Measurements from ENCODE around the gene FAM3D. TPM values are rescaled to one million over a fixed set of nuclear protein-coding genes. Genes with fewer than 3 reads are reported as not detected.
A peak's percentile ranks its signal among the peaks of the same experiment; 100 is the strongest.

The FAM3D gene
- total RNA-seq, 4 donors from 2014 or later: 47.0 to 200 (median 135) TPM

GRCh38 chr3:58627941-58628340, 38.6 kb downstream of the FAM3D start:
- no peaks in the 10 kb centered on the region for H3K36me3 ChIP-seq
- no peak for TF ChIP-seq CTCF (IDR thresholded peaks at IDR 0.05)
- no peak for TF ChIP-seq POLR2A (IDR thresholded peaks at IDR 0.05)
- no peaks in the 10 kb centered on the region for H3K9me3 ChIP-seq
- H3K27ac ChIP-seq: peak overlapping the region; percentile 37 to 79 (median 59)
- H3K4me1 ChIP-seq: peaks cover 0 to 31% (median 9%) of the 10 kb centered on the region in 4 donors
- no peak for DNase-seq
- H3K4me3 ChIP-seq: no peak overlapping the region
- no peaks in the 10 kb centered on the region for H3K27me3 ChIP-seq

- DNase-seq: no peak
- peaks cover 0 to 31% (median 9%) of the 10 kb centered on the region in 4 donors for H3K4me1 ChIP-seq
- no peaks in the 10 kb centered on the region for H3K36me3 ChIP-seq
- H3K27ac ChIP-seq: peak overlapping the region; percentile 16 to 79 (median 27)
- no peak for TF ChIP-seq POLR2A (IDR thresholded peaks at IDR 0.05)
- TF ChIP-seq CTCF (IDR thresholded peaks at IDR 0.05): no peak
- no peak overlapping the region for H3K4me3 ChIP-seq
- no peaks in the 10 kb centered on the region for H3K9me3 ChIP-seq
- no peaks in the 10 kb centered on the region for H3K27me3 ChIP-seq
These were observed 39.0 kb downstream of the FAM3D start for GRCh38 chr3:58627570-58627885.

- Histone ChIP-seq H3K9me3 (no peaks in the 10 kb centered on the region), H3K4me1 (peaks cover 0 to 31% (median 9%) of the 10 kb centered on the region in 4 donors), H3K4me3 (no peak overlapping the region), H3K36me3 (no peaks in the 10 kb centered on the region), H3K27me3 (no peaks in the 10 kb centered on the region), H3K27ac (peak overlapping the region in 3 of 4 donors; percentile 16 to 37 (median 17))
- no peak for TF ChIP-seq CTCF (IDR thresholded peaks at IDR 0.05)
- TF ChIP-seq POLR2A (IDR thresholded peaks at IDR 0.05): no peak
- no peak for DNase-seq
These were observed 39.6 kb downstream of the FAM3D start for GRCh38 chr3:58626841-58627569.

GRCh38 chr3:58625196-58625824, 41.3 kb downstream of the FAM3D start:
- no peak for DNase-seq
- Histone ChIP-seq H3K27me3 (no peaks in the 10 kb centered on the region), H3K9me3 (no peaks in the 10 kb centered on the region), H3K4me3 (no peak overlapping the region), H3K4me1 (peaks cover 0 to 31% (median 9%) of the 10 kb centered on the region in 4 donors), H3K27ac (no peak overlapping the region), H3K36me3 (no peaks in the 10 kb centered on the region)
- no peak for TF ChIP-seq POLR2A (IDR thresholded peaks at IDR 0.05)
- TF ChIP-seq CTCF (IDR thresholded peaks at IDR 0.05): no peak

GRCh38 chr3:58624550-58624949, 42.0 kb downstream of the FAM3D start:
- Histone ChIP-seq H3K9me3 (no peaks in the 10 kb centered on the region), H3K4me1 (peaks cover 0 to 27% (median 7%) of the 10 kb centered on the region in 4 donors), H3K36me3 (no peaks in the 10 kb centered on the region), H3K27me3 (no peaks in the 10 kb centered on the region), H3K4me3 (no peak overlapping the region), H3K27ac (no peak overlapping the region)
- no peak for TF ChIP-seq CTCF (IDR thresholded peaks at IDR 0.05)
- no peak for TF ChIP-seq POLR2A (IDR thresholded peaks at IDR 0.05)
- no peak for DNase-seq
